HepG2 (cell line): ENCODE results near the gene MRM2. TPM values are rescaled to one million over a fixed set of nuclear protein-coding genes. Genes with fewer than 3 reads are reported as not detected.

ENCODE experiments used
- ATAC-seq: fragments of 200-7000 bp; cut with Tn5 transposase; 3 replicates; pipeline ENCODE4 v1.9.1; 2020; ENCODE audit warnings: mild to moderate bottlenecking, moderate library complexity
- BruUV-seq: library from RNA; stranded (reverse); fragments of 400-500 nt; replicated peaks from 2 replicates; lab custom pipeline; 2021; lab: Mats Ljungman, UMichigan
- CTCF ChIA-PET: fragments of 300-600 bp; formaldehyde crosslinking; extraction: SDS; loops from one replicate; lab custom pipeline; 2021; ENCODE audit warnings: low total read pairs, inconsistent platforms, low intra/inter-chr PET ratio; lab: Yijun Ruan, JAX
- POLR2A ChIA-PET: fragments of 350-600 bp; sonication (Branson Sonifier 250); formaldehyde crosslinking; loops from one replicate; lab custom pipeline; 2020; ENCODE audit warnings: antibody characterized with exemption, inconsistent platforms; lab: Yijun Ruan, JAX
- DNase-seq: peaks from one replicate; pipeline ENCODE4 v3.0.0-alpha.2; 2015; ENCODE audit warnings: low spot score
- FAIRE-seq: peaks from 3 replicates; lab custom pipeline; 2011; peaks lifted over from hg19 to GRCh38; lab: Jason Lieb, UNC
- H2AFZ ChIP-seq: one replicate; pipeline ENCODE4 v1.6.1; 2011; ENCODE audit warnings: low read length, inconsistent platforms
- H3K27ac ChIP-seq: fragments of 300-600 bp; 3 replicates; pipeline ENCODE4 v1.8.0; 2011; ENCODE audit warnings: mixed run types, mild to moderate bottlenecking, mixed read lengths, low read length, inconsistent platforms; ENCODE audit not compliant: insufficient read depth; ENCODE audit errors: extremely low read length
- H3K27me3 ChIP-seq, 2 experiments: fragments of 200-600 bp in 1 of 2; 2 replicates in 1 of 2; 3 replicates in 1 of 2; pipeline versions ENCODE4 v1.6.0 to v1.8.0; 2011; ENCODE audit warnings: low read length in 2 of 2, mild to moderate bottlenecking in 2 of 2, moderate library complexity in 2 of 2, inconsistent platforms in 1 of 2; ENCODE audit not compliant: insufficient read depth in 2 of 2, control insufficient read depth in 1 of 2
- H3K36me3 ChIP-seq, 2 experiments: fragments of 200-600 bp in 1 of 2; replicated peaks in 1 of 2; 2 replicates in 1 of 2; 3 replicates in 1 of 2; pipeline versions ENCODE4 v1.5.1 to v1.8.0; 2011; ENCODE audit warnings: low read length in 2 of 2, inconsistent platforms in 1 of 2; ENCODE audit not compliant: insufficient read depth in 2 of 2, control insufficient read depth in 1 of 2
- H3K4me1 ChIP-seq: 2 replicates; pipeline ENCODE4 v1.5.1; 2012; ENCODE audit warnings: low read length, inconsistent platforms; ENCODE audit not compliant: insufficient read depth
- H3K4me2 ChIP-seq: 2 replicates; pipeline ENCODE4 v1.6.0; 2011; ENCODE audit warnings: low read depth, low read length, inconsistent platforms
- H3K4me3 ChIP-seq, 3 experiments: fragments of 200-600 bp in 1 of 3; sonication (generic), shearing (Covaris generic) in 1 of 3; replicated peaks in 1 of 3; 2 replicates each; pipeline ENCODE4 v1.5.1; 2011 to 2016; ENCODE audit warnings: low read length in 3 of 3, inconsistent platforms in 2 of 3, low read depth in 2 of 3, mild to moderate bottlenecking in 2 of 3, control low read depth in 1 of 3, mixed read lengths in 1 of 3; ENCODE audit not compliant: insufficient read depth in 1 of 3
- H3K79me2 ChIP-seq: one replicate; pipeline ENCODE4 v1.6.1; 2011; ENCODE audit warnings: low read length, inconsistent platforms; ENCODE audit not compliant: insufficient read depth
- H3K9ac ChIP-seq: 2 replicates; pipeline ENCODE4 v1.6.0; 2011; ENCODE audit warnings: mild to moderate bottlenecking, low read depth, low read length, inconsistent platforms; ENCODE audit not compliant: insufficient read depth
- H3K9me3 ChIP-seq: 2 replicates; pipeline ENCODE4 v1.5.1; 2012; ENCODE audit warnings: mild to moderate bottlenecking, low read length
- H4K20me1 ChIP-seq: 2 replicates; pipeline ENCODE4 v1.6.0; 2011; ENCODE audit warnings: inconsistent platforms, mild to moderate bottlenecking, low read length, moderate library complexity; ENCODE audit not compliant: insufficient read depth
- GATAD1 ChIP-seq: IDR thresholded peaks from 2 replicates; pipeline ENCODE4 v1.6.1; 2016; ENCODE audit warnings: missing genetic modification reagents, missing compliant biosample characterization
- HMG20B ChIP-seq: conservative IDR thresholded peaks from 2 replicates; pipeline ENCODE4 v1.6.1; 2016; ENCODE audit warnings: missing genetic modification reagents, missing compliant biosample characterization
- MBNL3 ChIP-seq: fragments of 250-450 bp; sonication (Bioruptor Pico); conservative IDR thresholded peaks from 2 replicates; pipeline ENCODE4 v1.8.0; 2022; ENCODE audit warnings: mild to moderate bottlenecking, inconsistent platforms
- RBM39 ChIP-seq: fragments of 200-400 bp; formaldehyde crosslinking; IDR thresholded peaks from one replicate; pipeline ENCODE4 v1.6.1; 2018; ENCODE audit warnings: antibody characterized with exemption, mild to moderate bottlenecking, low read depth, low read length; ENCODE audit not compliant: poor library complexity, severe bottlenecking
- SSRP1 ChIP-seq: IDR thresholded peaks from 2 replicates; pipeline ENCODE4 v1.6.1; 2016; ENCODE audit warnings: control low read depth
- ZFYVE20 ChIP-seq: sonication (generic); formaldehyde crosslinking; IDR thresholded peaks from 2 replicates; pipeline ENCODE4 v1.8.0; 2023; ENCODE audit warnings: low read depth, mild to moderate bottlenecking, moderate library complexity, missing genetic modification reagents, borderline replicate concordance
- ZKSCAN1 ChIP-seq: fragments of 150-350 bp; IDR thresholded peaks from 2 replicates; pipeline ENCODE4 v1.6.1; 2014; ENCODE audit warnings: low read length
- ZMYM2 ChIP-seq: sonication (generic); formaldehyde crosslinking; IDR thresholded peaks from 2 replicates; pipeline ENCODE4 v1.8.0; 2022; ENCODE audit warnings: mild to moderate bottlenecking, missing genetic modification reagents
- ZNF629 ChIP-seq: sonication (generic); formaldehyde crosslinking; conservative IDR thresholded peaks from 2 replicates; pipeline ENCODE4 v1.5.0; 2020; ENCODE audit warnings: missing genetic modification reagents
- ZNF749 ChIP-seq: sonication (generic); formaldehyde crosslinking; IDR thresholded peaks from 2 replicates; pipeline ENCODE4 v1.8.0; 2022; ENCODE audit warnings: mild to moderate bottlenecking, missing genetic modification reagents, moderate library complexity, borderline replicate concordance
- WGBS: methylation state at CpG from one replicate; pipeline ENCODE4 v1.1.6; 2017; ENCODE audit warnings: low lambda C conversion rate; 5-methylcytosine and 5-hydroxymethylcytosine counted together
- in situ Hi-C: cut with HindIII; loops from 2 replicates; pipeline ENCODE4 v1.10.0; 2017; ENCODE audit warnings: low pct_unique_long_range_greater_than_20kb; ENCODE audit not compliant: extremely low pct_ligation_motif_present
- intact Hi-C: fragments of 100-400 bp; cut with micrococcal nuclease; formaldehyde crosslinking; loops from one replicate; pipeline ENCODE4 v1.10.0; 2022; ENCODE audit not compliant: unreplicated experiment
- polyA plus RNA-seq, 8 experiments: library from polyadenylated mRNA; depleted of rRNA in 3 of 8; stranded (reverse) in 7 of 8; unstranded in 1 of 8; fragments of >200 nt; fragmentation: Illumina TruSeq in 4 of 8; extraction: Trizol in 4 of 8; gene quantifications; 2 replicates each; pipeline versions ENCODE4 v1.2.1 to v1.2.3, GENCODE V29; 2011 to 2016; ENCODE audit warnings: low read depth in 4 of 8, missing spikeins in 1 of 8, mixed read lengths in 1 of 8; ENCODE audit not compliant: insufficient read depth in 1 of 8
- total RNA-seq, 5 experiments: library from RNA; depleted of rRNA; stranded (reverse); fragments of >200 nt; fragmentation: Illumina TruSeq; extraction: Trizol; gene quantifications; 2 replicates each; pipeline ENCODE4 v1.2.3, GENCODE V29; 2016; ENCODE audit warnings: low read depth in 1 of 5
- TF ChIP-seq, protein P1 (sequence below): sonication (generic); formaldehyde crosslinking; IDR thresholded peaks from 2 replicates; pipeline ENCODE4 v1.5.1; 2020; ENCODE audit warnings: missing genetic modification reagents, mild to moderate bottlenecking, borderline replicate concordance
- TF ChIP-seq, protein P2 (sequence below): sonication (generic); formaldehyde crosslinking; IDR thresholded peaks from 2 replicates; pipeline ENCODE4 v1.8.0; 2022; ENCODE audit warnings: low read depth, missing genetic modification reagents
- TF ChIP-seq, protein P3 (sequence below): conservative IDR thresholded peaks from 2 replicates; pipeline ENCODE4 v1.6.1; 2018; ENCODE audit warnings: missing genetic modification reagents

MRM2 gene
- total and polyA plus RNA-seq, 2 of the 13 experiments (the other 11 are each of a cell fraction or from before 2014, with no cell fraction given): 13.2 to 34.2 TPM

DNA sequence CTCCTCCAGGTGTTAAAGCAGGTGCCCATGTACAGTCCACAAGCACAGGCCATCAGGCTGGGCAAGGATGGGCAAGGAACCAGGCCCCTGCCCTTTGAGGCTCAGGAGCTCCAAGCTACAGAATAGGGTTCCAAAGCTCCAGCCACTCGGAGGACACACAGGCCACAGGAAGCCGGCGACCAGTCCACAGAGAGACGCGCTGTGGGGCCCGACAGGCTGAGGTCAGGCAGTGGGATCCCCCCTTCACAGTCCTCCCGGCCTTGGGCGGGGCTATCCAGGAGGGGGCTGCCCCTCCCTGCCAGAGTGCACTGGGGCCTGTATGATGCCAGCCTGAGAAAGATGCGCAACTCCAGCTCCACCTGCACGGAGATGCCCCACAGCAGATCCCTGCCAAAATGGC lies 43.2 kb downstream of the MRM2 start:
- WGBS: 96% methylated on average over 9 of the region's 10 CpGs

More for the DNA sequence above, 43.2 kb downstream of the MRM2 start:
- Histone ChIP-seq H4K20me1 (no peaks in the 10 kb centered on the region), H3K4me3 (no peak overlapping the region), H3K36me3 (peaks cover 38 to 55% of the 10 kb centered on the region in 2 experiments; a peak in 4 of 5 replicates)
- POLR2A ChIA-PET: no interaction called here
- no peak for DNase-seq
- intact Hi-C loops: loop anchor here (5.0 kb wide), 1 partner anchor 91 kb away; no protein-coding TSS in a partner anchor
- no peak for TF ChIP-seq RBM39
- TF ChIP-seq MBNL3: no peak
- no peak for TF ChIP-seq ZNF749 (CRISPR knock-in tag)
- no peak for TF ChIP-seq HMG20B (CRISPR knock-in tag)
- TF ChIP-seq, protein P1, sequence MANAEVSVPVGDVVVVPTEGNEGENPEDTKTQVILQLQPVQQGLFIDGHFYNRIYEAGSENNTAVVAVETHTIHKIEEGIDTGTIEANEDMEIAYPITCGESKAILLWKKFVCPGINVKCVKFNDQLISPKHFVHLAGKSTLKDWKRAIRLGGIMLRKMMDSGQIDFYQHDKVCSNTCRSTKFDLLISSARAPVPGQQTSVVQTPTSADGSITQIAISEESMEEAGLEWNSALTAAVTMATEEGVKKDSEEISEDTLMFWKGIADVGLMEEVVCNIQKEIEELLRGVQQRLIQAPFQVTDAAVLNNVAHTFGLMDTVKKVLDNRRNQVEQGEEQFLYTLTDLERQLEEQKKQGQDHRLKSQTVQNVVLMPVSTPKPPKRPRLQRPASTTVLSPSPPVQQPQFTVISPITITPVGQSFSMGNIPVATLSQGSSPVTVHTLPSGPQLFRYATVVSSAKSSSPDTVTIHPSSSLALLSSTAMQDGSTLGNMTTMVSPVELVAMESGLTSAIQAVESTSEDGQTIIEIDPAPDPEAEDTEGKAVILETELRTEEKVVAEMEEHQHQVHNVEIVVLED (CRISPR knock-in tag): no peak
- no peak for TF ChIP-seq SSRP1 (CRISPR knock-in tag)
- no peak for TF ChIP-seq ZKSCAN1
- TF ChIP-seq GATAD1 (CRISPR knock-in tag): no peak
- TF ChIP-seq ZMYM2 (CRISPR knock-in tag): no peak
- TF ChIP-seq, protein P2, sequence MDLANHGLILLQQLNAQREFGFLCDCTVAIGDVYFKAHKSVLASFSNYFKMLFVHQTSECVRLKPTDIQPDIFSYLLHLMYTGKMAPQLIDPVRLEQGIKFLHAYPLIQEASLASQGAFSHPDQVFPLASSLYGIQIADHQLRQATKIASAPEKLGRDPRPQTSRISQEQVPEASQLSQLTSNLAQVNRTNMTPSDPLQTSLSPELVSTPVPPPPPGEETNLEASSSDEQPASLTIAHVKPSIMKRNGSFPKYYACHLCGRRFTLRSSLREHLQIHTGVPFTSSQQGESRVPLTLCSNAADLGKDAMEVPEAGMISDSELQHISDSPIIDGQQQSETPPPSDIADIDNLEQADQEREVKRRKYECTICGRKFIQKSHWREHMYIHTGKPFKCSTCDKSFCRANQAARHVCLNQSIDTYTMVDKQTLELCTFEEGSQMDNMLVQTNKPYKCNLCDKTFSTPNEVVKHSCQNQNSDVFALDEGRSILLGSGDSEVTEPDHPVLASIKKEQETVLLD (CRISPR knock-in tag): no peak
- TF ChIP-seq, protein P3, sequence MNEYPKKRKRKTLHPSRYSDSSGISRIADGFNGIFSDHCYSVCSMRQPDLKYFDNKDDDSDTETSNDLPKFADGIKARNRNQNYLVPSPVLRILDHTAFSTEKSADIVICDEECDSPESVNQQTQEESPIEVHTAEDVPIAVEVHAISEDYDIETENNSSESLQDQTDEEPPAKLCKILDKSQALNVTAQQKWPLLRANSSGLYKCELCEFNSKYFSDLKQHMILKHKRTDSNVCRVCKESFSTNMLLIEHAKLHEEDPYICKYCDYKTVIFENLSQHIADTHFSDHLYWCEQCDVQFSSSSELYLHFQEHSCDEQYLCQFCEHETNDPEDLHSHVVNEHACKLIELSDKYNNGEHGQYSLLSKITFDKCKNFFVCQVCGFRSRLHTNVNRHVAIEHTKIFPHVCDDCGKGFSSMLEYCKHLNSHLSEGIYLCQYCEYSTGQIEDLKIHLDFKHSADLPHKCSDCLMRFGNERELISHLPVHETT (CRISPR knock-in tag): no peak
- TF ChIP-seq ZNF629 (CRISPR knock-in tag): no peak
- no peak for TF ChIP-seq ZFYVE20 (CRISPR knock-in tag)
- TF ChIP-seq, all 625 proteins: peak for 0
- no peak overlapping the region for H3K9ac ChIP-seq
- CTCF ChIA-PET: no interaction called here
- H3K27ac ChIP-seq: no peak overlapping the region
- no TSS peak for BruUV-seq
- no peaks in the 10 kb centered on the region for H3K27me3 ChIP-seq
- H2AFZ ChIP-seq: no peak overlapping the region
- ATAC-seq (no peak), FAIRE-seq (no peak)
- in situ Hi-C loops: no loop called here
- H3K9me3 ChIP-seq: peaks cover 8% of the 10 kb centered on the region
- peaks cover 11% of the 10 kb centered on the region for H3K79me2 ChIP-seq
- 0 out of 2 replicates have a peak, but pooled peaks cover 8% of the 10 kb centered on the region for H3K4me1 ChIP-seq
- no peak overlapping the region for H3K4me2 ChIP-seq
